NB4 (cell line): ENCODE data around the gene COQ5.
A peak's percentile ranks its signal among the peaks of the same experiment; 100 is the strongest.

Experiments
- DNase-seq: peaks from one replicate; pipeline ENCODE4 v3.0.0; 2010; ENCODE audit warnings: low read depth
- H3K4me3 ChIP-seq: one replicate; pipeline ENCODE4 v1.5.1; 2011; ENCODE audit warnings: mild to moderate bottlenecking, low read depth, low read length, moderate library complexity
- CTCF ChIP-seq: IDR thresholded peaks from one replicate; pipeline ENCODE4 v1.5.1; 2012; ENCODE audit warnings: low read depth, low read length
- MYC ChIP-seq: IDR thresholded peaks from 2 replicates; pipeline ENCODE4 v1.6.1; 2011; ENCODE audit warnings: low read depth, low read length
- POLR2A ChIP-seq: IDR thresholded peaks from 2 replicates; pipeline ENCODE4 v1.6.1; 2011; ENCODE audit warnings: mild to moderate bottlenecking; ENCODE audit not compliant: insufficient read length; ENCODE audit errors: extremely low read depth
- TF ChIP-seq, protein P1 (sequence below): IDR thresholded peaks from 2 replicates; pipeline ENCODE4 v1.6.1; 2011; ENCODE audit warnings: low read depth, low read length

The COQ5 gene

DNA sequence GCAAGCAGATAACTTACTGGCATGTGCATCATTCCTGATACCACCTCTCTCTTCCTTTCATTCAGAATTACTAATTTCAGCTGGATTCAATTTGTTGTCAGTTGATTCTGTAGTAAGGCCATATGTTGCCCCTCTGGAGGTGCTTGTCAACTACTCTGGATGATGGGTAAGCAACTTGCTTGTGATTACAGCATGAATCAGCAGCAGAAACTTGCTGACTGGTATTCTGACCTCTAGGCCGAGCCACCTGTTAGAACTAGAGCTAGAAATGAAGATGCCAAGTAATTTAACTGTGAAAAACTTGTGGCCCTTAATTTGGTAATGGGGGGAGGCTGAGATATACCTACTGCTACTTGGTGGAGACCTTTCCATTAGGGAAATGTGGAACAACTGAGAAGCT, 10.3 kb upstream of the COQ5 start:
- no peak overlapping the region for H3K4me3 ChIP-seq

GRCh38 chr12:120538281-120539156, 9.6 kb upstream of the COQ5 start:
- DNase-seq: peak; percentile 34

More for the DNA sequence above, 10.3 kb upstream of the COQ5 start:
- no peak for TF ChIP-seq CTCF
- no peak for TF ChIP-seq POLR2A
- TF ChIP-seq, protein P1, sequence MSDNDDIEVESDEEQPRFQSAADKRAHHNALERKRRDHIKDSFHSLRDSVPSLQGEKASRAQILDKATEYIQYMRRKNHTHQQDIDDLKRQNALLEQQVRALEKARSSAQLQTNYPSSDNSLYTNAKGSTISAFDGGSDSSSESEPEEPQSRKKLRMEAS: no peak
- TF ChIP-seq MYC: no peak
- DNase-seq: no peak

DNA sequence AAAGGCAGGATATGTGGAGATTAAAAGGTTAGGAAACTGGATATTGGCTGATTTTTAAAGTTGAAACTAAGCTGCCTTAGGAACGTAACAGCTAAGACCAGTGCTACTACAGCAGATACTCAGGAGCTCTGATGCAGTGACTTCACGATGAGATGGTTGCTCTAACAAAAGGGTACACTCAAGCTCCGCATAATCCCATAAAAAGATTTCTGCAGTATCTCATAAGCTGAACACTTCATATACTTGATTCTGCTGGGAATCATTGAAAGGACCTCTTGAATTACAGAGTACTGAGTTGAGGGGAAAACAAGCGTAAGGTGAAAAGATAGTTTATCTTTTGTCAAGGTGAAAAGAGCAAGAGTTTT, 8.9 kb upstream of the COQ5 start:
- no peak for DNase-seq
- H3K4me3 ChIP-seq: peak overlapping the region; percentile 35
- TF ChIP-seq, protein P1: no peak
- TF ChIP-seq MYC (no peak), CTCF (no peak), POLR2A (no peak)

More at GRCh38 chr12:120538281-120539156, 9.6 kb upstream of the COQ5 start:
- TF ChIP-seq, protein P1: no peak
- TF ChIP-seq MYC: no peak
- H3K4me3 ChIP-seq: peak overlapping the region; percentile 35

- TF ChIP-seq CTCF (no peak), POLR2A (no peak), MYC (no peak)
- TF ChIP-seq, protein P1: no peak
- DNase-seq: no peak
These were observed 7.3 kb upstream of the COQ5 start for GRCh38 chr12:120536064-120536791.

DNA sequence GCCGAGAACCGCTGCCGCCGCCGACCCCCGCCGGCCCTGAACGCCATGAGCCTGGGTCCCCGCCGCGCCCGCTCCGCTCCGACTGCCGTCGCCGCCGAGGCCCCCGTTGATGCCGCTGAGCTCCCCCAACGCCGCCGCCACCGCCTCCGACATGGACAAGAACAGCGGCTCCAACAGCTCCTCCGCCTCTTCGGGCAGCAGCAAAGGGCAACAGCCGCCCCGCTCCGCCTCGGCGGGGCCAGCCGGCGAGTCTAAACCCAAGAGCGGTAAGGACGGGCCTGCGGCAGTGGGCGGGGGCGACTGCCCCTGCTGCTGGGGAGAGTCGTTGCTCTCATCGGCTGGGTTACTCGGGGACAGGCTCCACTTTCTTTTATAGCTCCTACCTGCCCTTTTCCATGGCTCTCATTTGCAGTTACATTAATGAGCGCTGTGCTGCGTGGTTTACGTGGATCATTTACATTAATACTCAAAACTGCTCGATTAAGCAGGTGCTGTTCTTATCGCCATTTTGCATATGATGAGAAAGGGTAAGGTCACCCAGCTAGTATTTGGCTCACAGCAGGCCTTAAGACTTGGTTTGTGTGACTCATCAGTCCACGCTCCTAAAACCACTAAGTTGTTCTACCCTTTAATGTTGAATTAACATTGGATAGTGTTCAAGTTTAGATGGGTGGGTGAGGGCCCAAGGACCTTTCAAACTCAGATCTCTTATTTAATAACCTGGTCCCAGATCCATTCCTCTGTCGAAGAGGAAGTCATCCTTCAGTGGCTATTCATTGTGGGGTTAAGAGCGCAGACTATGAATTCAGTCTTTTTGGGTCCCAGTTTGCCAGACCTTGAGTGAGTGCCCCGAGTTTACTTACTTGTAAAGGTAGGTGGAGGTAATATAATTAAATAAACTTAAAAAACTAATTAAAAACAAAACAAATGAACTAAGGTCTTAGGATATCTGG, 6.0 kb upstream of the COQ5 start:
- peak overlapping the region; percentile 88 for H3K4me3 ChIP-seq
- DNase-seq: peak; percentile 86
- TF ChIP-seq POLR2A (no peak), CTCF (peak; percentile 1), MYC (no peak)
- TF ChIP-seq, protein P1: no peak

More at GRCh38 chr12:120536064-120536791, 7.3 kb upstream of the COQ5 start:
- H3K4me3 ChIP-seq: peak overlapping the region; percentile 88
